Epithelial cell of proximal tubule (primary cell): ENCODE measurements around the gene LMO7. TPM values are rescaled to one million over a fixed set of nuclear protein-coding genes. Genes with fewer than 3 reads are reported as not detected.

Source experiments
- DNase-seq: peaks from one replicate; pipeline ENCODE4 v3.0.0-alpha.2; 2011; ENCODE audit warnings: low read depth
- H3K4me3 ChIP-seq: 2 replicates; pipeline ENCODE4 v1.5.1; 2011; ENCODE audit warnings: low read depth, mild to moderate bottlenecking, low read length
- CTCF ChIP-seq: conservative IDR thresholded peaks from 2 replicates; pipeline ENCODE4 v1.5.1; 2012; ENCODE audit warnings: low read depth, mild to moderate bottlenecking, low read length
- total RNA-seq: library from RNA; depleted of rRNA; stranded (reverse); fragments of >200 nt; gene quantifications from 2 replicates; pipeline ENCODE4 v1.2.3, GENCODE V29; 2015

LMO7 gene
- total RNA-seq, 1 donor from 2014 or later, result 46.9 TPM

DNA sequence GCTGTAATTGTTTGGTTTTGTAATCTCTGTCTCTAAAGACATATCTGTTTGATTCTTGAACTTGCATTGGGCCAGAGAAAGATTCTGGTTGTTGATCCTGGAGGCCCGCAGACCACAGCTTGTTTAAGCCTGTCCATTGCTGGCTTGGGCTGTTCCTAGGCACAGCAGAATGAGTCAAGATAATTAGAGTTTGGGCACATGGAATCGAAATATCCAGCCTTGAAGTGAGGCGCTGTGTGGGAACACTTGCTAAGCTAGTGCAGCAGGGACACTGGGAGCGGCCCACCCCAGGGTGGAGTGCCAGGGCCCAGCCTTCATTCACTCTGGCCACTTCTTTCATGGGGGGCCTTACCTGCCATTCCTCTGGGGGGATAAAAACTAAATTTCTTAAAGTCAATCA, 219.7 kb downstream of the LMO7 start:
- no peak overlapping the region for H3K4me3 ChIP-seq
- no peak for TF ChIP-seq CTCF
- no peak for DNase-seq

- no peak for TF ChIP-seq CTCF
- no peak overlapping the region for H3K4me3 ChIP-seq
- no peak for DNase-seq
Observed at GRCh38 chr13:75857291-75857690, 221.2 kb downstream of the LMO7 start.

- TF ChIP-seq CTCF, result no peak
- no peak for DNase-seq
- no peak overlapping the region for H3K4me3 ChIP-seq
Observed at GRCh38 chr13:75860935-75861334, 224.8 kb downstream of the LMO7 start.

DNA sequence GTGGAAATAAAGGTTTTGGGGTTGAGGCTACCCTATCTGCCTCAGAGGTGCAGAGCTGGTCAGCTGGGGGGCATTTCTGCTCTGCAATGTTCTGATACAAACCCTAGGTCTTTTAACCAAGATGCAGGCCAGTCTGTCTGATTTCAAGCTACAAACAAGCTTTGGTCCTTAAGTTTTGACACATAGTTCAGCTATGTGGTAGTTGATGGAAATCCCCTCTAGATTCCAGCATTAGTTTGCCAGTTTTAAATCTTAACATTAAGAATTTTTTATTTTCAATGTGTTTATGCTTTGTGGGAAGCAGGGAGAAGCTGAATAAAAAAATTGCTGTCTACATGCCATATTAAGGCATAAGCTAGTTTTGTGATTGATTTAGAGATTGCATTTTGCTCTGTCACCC, 225.7 kb downstream of the LMO7 start:
- H3K4me3 ChIP-seq, result no peak overlapping the region
- DNase-seq, result no peak
- TF ChIP-seq CTCF, result no peak

DNA sequence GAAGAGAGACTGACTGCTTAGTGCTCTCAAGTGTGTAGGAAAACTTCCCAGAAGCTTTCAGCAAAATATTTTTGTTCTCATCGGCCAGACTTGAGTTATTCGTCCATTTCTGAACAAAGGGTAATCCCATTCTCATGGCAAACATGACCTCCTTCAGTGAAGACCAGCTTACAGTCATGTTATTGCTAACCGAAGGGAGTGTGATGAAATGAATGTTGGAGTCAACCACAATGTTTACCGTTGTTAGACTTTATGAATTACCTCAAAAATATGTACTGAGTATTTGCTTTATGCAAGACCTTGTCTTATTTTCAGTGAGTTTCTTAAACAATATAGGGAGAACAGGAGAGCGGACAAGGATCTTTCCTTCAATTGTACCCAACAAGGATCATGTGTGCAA, 228.6 kb downstream of the LMO7 start:
- DNase-seq, result no peak
- no peak overlapping the region for H3K4me3 ChIP-seq
- no peak for TF ChIP-seq CTCF

DNA sequence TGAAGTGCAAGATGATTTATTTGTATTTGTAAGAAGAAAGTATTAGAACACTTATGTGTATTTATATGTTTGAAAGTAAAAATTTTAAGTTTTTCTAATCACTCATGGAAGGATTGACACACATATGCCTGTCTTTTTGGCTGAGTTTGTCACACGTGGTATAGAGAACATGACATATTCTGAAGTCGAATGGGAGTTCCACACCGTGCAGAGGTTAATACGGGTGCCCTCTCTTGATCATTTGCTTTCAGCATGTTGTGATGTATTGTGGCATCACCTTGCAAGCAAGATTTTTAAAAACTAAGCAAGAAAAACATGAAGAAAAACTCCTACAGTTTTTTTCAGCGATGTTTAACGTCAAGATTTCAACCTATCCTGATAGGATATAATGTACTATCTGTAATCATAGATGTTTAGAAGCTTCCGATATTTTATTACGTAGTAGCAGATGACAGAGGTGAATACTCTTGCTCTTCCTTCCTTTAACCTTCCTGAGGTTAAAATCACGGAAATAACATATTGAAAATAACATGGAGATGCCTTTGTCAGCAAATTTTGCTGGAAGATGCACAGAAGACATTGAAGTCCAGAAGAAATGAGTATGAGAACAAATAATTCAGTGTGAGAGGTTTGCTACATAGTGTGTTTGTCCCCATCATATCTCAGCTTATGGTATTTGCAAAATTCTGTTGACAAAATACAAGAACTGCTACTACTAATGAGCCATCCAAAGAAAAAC, 231.4 kb downstream of the LMO7 start:
- no peak for TF ChIP-seq CTCF

DNA sequence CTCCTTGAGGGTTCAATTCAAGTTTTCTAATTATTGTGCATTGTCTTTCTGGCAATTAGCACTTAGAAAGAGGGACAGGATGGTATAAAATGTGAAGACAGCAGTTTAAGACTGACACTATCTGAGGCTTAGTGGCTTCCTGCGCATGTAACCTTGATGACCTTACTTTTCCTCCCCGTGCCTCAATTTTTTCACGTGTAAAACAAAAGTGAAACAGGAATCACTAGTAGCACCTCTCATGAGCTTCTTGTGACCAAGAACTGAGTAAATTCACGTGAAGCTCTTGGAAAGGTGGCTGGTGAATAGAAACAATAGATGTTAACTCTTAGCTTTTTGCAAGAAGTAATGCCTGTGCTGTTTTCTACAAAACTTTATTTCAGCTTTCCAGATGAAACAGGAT, 233.9 kb downstream of the LMO7 start:
- no peak overlapping the region for H3K4me3 ChIP-seq
- no peak for TF ChIP-seq CTCF
- no peak for DNase-seq

More for the DNA sequence above, 231.4 kb downstream of the LMO7 start:
- DNase-seq, result no peak
- no peak overlapping the region for H3K4me3 ChIP-seq
